NCI-H1694 (cell line): ENCODE data around the gene UCN.
"Not testable (repeated sequence)": the region's sequence is repeated elsewhere in the genome, so short reads cannot be mapped to it uniquely, and the experiment has no call there.

ENCODE experiments used
- DNase-seq: peaks from one replicate; lab custom pipeline; 2025; lab: John Stamatoyannopoulos, UW

The UCN gene, protein sequence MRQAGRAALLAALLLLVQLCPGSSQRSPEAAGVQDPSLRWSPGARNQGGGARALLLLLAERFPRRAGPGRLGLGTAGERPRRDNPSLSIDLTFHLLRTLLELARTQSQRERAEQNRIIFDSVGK

GRCh38 chr2:27308359-27308881, at the start of gene UCN:
UCN (minus strand) TSS chr2:27308445; CDS start chr2:27307895, 550 bp downstream.
- DNase-seq, result no peak

DNA sequence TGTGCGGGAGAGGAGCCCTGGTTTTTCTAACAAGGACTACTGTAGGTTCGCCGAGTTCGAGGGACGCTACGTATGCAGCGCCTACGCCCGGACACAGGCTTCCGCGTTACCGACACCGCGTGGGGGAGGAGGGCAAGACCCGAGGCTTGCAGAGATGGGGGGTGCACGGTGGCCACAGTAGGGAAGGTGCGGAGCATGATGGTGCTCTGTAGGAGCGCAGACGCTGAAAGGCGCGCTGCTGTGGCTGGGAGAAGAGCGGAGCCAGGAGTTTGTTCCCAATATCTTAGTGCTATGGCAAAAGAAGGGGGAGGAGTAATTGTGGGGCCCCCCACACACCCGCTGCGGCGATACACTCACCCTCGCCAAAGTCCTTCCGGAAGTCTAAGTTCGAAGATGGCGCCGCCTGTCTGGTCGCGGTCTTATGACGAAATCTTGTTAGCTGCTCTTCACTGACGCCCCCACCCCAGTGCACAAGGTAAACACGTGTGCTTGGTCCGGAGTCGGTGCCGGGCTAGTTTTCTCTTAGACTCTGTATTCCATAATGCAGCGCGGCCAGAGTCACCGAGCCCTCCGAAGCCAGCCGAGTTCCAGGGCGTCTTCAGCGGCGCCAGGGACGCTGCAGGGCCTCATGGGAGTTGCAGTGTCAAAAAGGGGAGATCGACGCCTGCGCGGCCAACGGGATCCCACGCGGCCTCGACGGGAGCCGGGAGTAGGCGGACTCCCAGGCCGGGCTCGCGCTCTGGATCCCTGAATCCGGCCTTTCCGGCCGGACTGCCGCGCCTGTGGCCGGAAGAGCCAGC, 48.3 kb upstream of the UCN start, which contains the start of gene GTF3C2:
Gene GTF3C2 (minus strand): TSS at position 383 of the 800 bp plus-strand sequence. CDS start 13,210 bp downstream, outside the sequence.
- peak; percentile 98 for DNase-seq

DNA sequence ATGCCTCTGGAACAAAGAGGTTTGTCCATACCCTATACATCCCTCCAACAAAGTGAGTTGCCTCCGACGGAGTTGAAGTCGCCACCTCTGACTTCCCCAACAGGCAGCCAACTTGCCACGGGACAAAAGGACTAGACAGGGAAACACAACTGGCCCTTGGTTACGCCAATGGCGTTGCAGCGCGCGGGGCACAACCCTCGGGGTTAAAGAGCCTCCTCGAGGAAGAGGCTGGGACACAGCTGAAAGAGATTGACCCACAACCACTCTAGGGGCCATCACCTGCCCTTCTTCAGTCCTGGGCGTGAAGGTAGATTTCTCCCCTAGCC, 47.8 kb upstream of the UCN start:
- no peak for DNase-seq

DNA sequence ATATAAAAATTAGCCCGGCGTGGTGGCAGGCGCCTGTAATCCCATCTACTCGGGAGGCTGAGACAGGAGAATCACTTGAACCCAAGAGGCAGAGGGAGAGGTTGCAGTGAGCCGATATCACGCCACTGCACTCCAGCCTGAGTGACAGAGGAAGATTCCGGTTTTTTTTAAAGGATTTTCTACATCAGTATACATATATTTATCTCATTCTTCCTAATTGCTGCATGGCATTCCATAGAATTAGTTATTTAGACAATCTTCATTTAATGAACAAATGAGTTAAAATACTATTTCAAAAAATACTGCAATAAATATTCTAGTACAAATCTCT, 46.3 kb upstream of the UCN start:
- no peak for DNase-seq

DNA sequence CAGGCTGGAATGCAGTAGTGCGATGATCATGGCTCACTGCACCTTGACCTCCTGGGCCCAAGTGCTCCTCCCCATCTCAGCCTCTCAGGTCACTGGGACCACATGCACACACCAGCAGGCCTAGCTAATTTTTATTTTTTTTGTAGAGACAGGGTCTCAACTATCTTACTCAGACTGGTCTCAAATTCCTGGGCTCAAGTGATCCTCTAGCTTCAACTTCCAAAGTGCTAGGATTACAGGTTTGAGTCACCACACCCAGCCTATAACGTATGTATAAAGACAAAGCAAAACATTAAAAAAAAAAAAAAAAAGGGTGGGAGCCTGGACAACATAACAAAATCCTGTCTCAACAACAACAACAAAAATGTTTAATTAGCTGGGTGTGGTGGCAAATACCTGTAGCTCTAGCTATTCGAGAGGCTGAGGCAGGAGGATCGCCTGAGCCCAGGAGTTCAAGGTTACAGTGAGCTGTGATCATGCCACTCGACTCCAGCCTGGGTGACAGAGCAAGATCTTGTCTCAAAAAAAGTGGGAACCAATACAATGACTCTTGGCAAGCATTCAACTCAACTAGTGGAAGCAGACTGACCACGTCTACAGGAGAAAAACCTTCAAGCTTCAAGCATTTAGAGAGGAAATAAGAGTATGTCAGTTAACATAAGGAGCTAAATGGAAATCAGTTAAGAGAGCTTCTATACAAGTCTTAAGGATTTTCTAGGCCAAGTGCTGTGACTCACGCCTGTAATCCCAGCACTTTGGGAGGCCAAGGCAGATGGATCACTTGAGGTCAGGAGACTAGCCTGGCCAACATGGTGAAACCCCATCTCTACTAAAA, 45.7 kb upstream of the UCN start:
- DNase-seq, result no peak

DNA sequence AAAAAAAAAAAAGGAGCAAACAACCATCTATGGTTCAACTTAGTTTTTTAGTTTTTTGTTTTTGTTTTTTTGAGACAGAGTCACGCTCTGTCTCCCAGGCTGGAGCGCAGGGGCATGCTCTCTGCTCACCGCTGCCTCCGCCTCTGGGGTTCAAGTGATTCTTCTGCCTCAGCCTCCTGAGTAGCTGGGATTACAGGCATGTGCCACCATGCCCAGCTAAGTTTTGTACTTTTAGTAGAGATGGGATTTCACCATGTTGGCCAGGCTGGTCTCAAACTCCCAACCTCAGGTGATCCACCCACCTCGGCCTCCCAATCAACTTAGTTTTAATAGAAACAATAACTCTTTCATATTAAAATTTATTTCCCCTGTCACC, 45.1 kb upstream of the UCN start:
- DNase-seq, result not testable (repeated sequence)

DNA sequence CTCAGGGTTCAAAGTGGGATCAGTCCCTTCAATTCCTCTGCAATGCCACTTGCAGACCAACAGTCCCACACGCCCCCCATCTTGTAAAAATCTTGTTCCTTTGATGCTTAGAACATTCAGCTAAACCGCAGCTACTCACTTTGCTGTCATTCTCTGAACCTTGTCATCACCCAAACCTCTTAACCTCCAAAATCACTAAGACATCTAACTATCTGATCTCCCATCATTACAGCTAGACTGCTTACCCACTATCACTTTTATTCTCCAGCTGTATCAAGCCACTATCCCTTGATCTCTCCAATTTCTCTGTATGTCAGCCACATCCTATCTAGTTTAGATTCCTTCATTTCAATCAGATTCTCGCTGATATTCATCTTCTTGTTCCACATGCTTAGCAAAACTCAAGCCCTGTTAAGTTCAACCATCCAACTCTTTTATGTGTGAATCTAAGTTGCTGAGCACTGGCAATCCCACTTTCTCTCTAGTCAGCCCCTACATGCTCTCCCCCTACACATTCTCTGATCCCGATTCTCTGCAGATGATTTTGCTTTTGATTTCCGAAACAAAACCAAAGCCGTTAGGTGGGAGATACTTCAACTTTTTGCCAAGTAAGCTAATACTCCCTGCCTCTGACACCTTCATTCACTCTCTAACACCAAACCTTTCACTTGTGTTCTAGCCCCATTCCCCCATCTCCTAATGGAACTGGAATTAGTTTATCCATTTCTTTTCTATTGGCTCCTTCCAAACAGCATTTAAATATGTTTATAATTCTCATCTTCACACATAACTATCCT, 43.8 kb upstream of the UCN start:
- DNase-seq, result no peak

DNA sequence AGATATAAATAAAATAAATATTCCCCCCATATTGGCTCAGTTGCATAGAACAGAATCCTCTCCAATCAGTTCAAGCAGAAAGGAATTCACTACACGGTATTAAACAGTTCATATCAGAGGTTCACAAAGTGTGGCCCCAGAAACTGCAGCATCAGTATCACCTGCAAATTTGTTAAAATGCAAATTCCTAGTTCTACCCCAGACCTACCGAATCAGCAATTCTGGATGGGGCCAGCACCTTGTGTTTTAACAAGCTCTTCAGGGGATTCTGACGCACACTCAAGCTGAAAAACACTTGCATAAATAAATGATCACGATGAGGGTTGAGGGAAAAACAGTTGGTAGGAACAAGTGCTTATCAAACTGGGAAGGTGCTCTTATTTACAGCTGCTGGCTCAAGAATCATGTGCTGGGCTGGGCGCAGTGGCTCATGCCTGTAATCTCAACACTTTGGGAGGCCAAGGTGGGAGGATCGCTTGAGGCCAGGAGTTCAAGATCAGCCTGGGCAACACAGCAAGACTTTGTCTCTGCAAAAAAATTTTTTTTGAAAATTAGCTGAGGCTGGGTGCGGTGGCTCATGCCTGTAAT, 42.0 kb upstream of the UCN start:
- DNase-seq, result no peak

GRCh38 chr2:27347641-27348040, 39.4 kb upstream of the UCN start:
- no peak for DNase-seq

DNA sequence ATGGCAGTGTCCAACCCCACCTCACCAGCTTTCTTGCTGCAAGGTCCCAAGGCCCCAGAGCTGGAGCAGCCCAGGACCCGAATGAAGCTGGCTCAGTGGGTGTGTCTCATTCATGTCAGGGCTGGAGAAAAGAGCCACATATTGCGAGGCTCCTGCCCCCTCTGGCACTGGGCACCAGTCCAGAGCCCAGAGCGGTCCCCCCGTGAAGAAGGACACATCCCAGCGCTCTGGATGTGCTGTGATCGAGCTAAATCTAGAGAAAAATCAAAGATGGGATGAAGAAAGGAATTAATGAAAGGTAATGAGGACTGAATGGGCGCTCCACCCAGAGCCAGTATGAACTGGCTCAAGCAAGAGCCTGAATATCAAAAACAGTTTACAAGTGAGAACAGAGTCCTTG, 27.9 kb upstream of the UCN start:
- no peak for DNase-seq

GRCh38 chr2:27335311-27335710, 27.1 kb upstream of the UCN start:
- DNase-seq, result no peak

- DNase-seq, result no peak
These were observed 16.5 kb upstream of the UCN start for GRCh38 chr2:27324720-27325119.

DNA sequence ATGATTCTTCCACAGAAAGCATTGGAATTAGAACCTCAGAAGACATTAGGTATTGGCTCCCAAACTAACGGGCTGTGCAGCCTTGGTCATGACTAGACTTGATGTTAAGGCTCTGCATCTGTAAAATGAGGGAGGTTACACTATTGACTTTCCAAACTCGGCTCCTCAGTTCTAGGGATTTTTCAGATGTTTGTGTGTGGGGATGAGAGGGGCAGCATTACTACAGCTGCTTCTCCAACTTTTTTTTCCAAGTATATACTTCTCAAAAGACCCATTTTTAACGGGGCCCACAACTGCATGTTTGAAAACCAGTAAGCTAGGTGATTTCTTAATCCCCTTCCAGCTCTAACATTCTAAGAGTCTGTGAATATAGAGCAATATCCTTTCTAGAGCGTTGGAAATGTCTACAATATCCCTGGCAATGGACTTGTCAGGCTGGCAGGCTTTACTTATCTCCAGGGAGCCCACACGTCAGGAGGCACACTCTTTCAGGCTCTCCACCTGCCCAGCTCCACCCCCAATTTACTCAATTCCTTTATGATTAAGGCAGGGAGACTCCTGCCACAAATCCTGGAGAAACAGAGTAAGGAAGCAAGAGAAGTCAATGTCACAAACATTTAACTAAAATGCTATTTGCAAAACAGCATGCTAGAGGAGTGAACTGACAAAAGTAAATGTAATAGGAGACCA, 15.5 kb upstream of the UCN start:
- DNase-seq, result no peak

DNA sequence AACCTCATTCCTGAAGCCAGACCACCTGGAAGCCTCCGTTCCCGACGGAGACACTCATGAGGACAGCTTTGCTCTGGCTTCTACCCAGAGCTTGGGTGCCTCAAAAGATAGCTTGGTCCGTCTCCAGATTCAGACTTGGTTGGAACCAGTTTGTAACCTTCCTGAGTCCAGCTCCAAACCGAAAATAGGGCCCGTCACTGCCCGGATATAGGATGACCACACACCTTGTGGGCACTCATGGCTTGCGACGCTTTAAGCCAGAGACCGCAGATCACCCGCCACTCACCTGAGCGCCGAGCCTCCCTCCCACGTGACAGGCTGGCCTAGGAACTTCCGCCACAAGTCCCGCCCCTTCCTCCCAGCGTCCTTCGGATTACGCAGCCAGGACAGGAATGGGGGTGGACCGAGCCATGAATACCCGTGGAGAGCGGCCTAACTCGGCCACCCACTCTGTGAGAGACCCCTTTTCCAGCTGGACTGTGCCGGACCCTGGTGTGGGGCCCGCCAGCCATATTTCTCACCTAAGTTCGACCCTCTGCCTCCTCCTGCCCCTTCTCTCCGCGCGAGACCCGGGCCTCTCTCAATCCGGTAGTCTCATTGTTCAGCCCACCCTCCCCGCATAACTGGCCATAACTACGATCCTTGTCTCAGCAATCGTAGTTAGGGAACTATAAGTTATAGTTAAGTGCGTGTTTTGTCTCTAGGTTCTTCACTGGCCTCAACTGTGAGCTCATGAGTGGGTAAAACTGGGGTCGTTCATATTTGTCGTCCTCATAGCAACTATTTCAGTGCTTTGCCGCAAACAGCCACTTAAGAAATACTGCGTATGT, 14.7 kb upstream of the UCN start, which contains the start of gene MPV17:
Gene MPV17 (minus strand): TSS at position 332 of the 830 bp plus-strand sequence. CDS start 580 bp downstream, outside the sequence.
- DNase-seq, result peak; percentile 90

- DNase-seq, result no peak
These were observed 14.1 kb upstream of the UCN start for GRCh38 chr2:27322301-27322765.

- DNase-seq, result no peak
These were observed 12.8 kb upstream of the UCN start for GRCh38 chr2:27320958-27321543.

- DNase-seq, result not testable (repeated sequence)
These were observed 11.6 kb upstream of the UCN start for GRCh38 chr2:27319839-27320238.

GRCh38 chr2:27316655-27317412, 8.6 kb upstream of the UCN start:
- DNase-seq, result no peak

DNA sequence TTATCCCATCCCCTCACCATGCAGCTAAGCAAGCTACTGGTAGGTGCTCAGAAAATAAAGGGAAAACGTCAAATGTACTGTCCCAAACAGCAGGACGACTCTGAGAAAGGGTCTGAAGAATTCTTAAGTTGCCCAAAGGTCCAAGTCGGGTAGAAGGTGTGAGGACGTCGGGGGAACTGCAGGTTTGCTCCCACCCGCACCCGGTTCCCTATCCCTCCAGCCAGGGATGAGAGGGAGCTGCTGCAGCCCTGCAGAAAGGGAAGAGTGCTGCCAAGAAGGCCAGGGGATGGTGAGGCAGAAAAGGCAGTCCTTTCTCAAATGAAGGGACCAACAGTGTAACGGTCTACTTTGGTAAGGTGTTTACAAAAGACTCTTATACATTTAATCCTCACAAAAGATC, 6.9 kb upstream of the UCN start:
- DNase-seq, result no peak
